Calu3 (cell line): Measurements from ENCODE around the gene S100A16. TPM values are rescaled to one million over a fixed set of nuclear protein-coding genes. Genes with fewer than 3 reads are reported as not detected.

ENCODE experiments used
- Bru-seq: library from RNA; stranded (reverse); fragments of 400-500 nt; gene quantifications from one replicate; lab custom pipeline; 2021; lab: Mats Ljungman, UMichigan
- BruChase-seq, 2 experiments: library from RNA; stranded (reverse); fragments of 400-500 nt; gene quantifications; one replicate each; lab custom pipeline; 2021; lab: Mats Ljungman, UMichigan
- BruUV-seq: library from RNA; stranded (reverse); fragments of 400-500 nt; replicated peaks from 2 replicates; lab custom pipeline; 2021; lab: Mats Ljungman, UMichigan
- CTCF ChIA-PET: fragments of 300-600 bp; sonication (Branson Sonifier 250); formaldehyde crosslinking; loops from one replicate; lab custom pipeline; 2022; ENCODE audit warnings: antibody characterized with exemption; lab: Charles Lee
- DNase-seq: peaks from one replicate; pipeline ENCODE4 v3.0.0; 2022
- H3K27ac Mint-ChIP-seq: one replicate; pipeline ENCODE4 v1.8.0; 2022; ENCODE audit warnings: mixed read lengths; ENCODE audit not compliant: unreplicated experiment
- H3K27me3 Mint-ChIP-seq: one replicate; pipeline ENCODE4 v1.8.0; 2022; ENCODE audit warnings: mixed read lengths; ENCODE audit not compliant: unreplicated experiment
- H3K36me3 Mint-ChIP-seq: one replicate; pipeline ENCODE4 v1.8.0; 2022; ENCODE audit warnings: mild to moderate bottlenecking, moderate library complexity, mixed read lengths; ENCODE audit not compliant: insufficient read depth, unreplicated experiment
- H3K4me1 Mint-ChIP-seq: one replicate; pipeline ENCODE4 v1.8.0; 2022; ENCODE audit warnings: mild to moderate bottlenecking, low read depth, mixed read lengths; ENCODE audit not compliant: unreplicated experiment
- H3K4me3 Mint-ChIP-seq: one replicate; pipeline ENCODE4 v1.8.0; 2022; ENCODE audit warnings: mild to moderate bottlenecking, low read depth, moderate library complexity, mixed read lengths; ENCODE audit not compliant: unreplicated experiment
- H3K9me3 Mint-ChIP-seq: one replicate; pipeline ENCODE4 v1.8.0; 2022; ENCODE audit warnings: low read depth, mixed read lengths; ENCODE audit not compliant: unreplicated experiment
- CTCF ChIP-seq: fragments of 200-600 bp; IDR thresholded peaks from one replicate; pipeline ENCODE4 v1.8.0; 2022; ENCODE audit warnings: antibody characterized with exemption; ENCODE audit not compliant: unreplicated experiment
- intact Hi-C: fragments of 100-400 bp; cut with micrococcal nuclease; formaldehyde crosslinking; loops from one replicate; pipeline ENCODE4 v1.10.0; 2022; ENCODE audit not compliant: unreplicated experiment
- long read RNA-seq: library from polyadenylated mRNA; stranded (forward); transcript quantifications from one replicate; pipeline ENCODE4 v2.0.0, GENCODE V29; 2022
- total RNA-seq: library from RNA; stranded (reverse); gene quantifications from 2 replicates; pipeline ENCODE4 v1.2.3, GENCODE V29; 2022

Gene S100A16, protein sequence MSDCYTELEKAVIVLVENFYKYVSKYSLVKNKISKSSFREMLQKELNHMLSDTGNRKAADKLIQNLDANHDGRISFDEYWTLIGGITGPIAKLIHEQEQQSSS
- total RNA-seq: 247 and 255 TPM in 2 replicates
- Bru-seq, nascent RNA: percentile 82 among the genes with signal in this experiment
- percentile 96 among the genes with signal in this experiment for BruChase-seq, experiment 1, labeled RNA remaining after a 6-hour chase
- percentile 92 among the genes with signal in this experiment for BruChase-seq, experiment 2, labeled RNA remaining after a 2-hour chase
- long read RNA-seq, transcript S100A16-202 (3 exons, 1,146 nt): minor isoform, 10 of 511 reads
- long read RNA-seq, transcript S100A16-204 (3 exons, 1,118 nt): major isoform, 363 of 511 reads
- long read RNA-seq, transcript S100A16-203 (3 exons, 956 nt): minor isoform, 100 of 511 reads
- long read RNA-seq, partial matches to known transcripts: 9 of 511 reads
- long read RNA-seq, other reads (novel, unspliced or antisense): 28 of 511 reads

- CTCF ChIA-PET: interaction anchor here (0.6 to 9.3 kb wide), 13 partner anchors 15 to 374 kb away, joined by 3 to 99 read pairs (median 4); partner anchors contain the start of genes CHTOP, S100A1, S100A13 and S100A5
- intact Hi-C loops: no loop called here
- BruUV-seq: no TSS peak
- no peak for TF ChIP-seq CTCF
- Mint-ChIP-seq H3K4me3 (peak within 1 kb of the TSS; percentile 90), H3K4me1 (peaks cover 84% of the 10 kb centered on the region), H3K27me3 (no peaks in the 10 kb centered on the region), H3K36me3 (peaks cover 89% of the 10 kb centered on the region), H3K27ac (peak within 1 kb of the TSS; percentile 71), H3K9me3 (no peaks in the 10 kb centered on the region)
- DNase-seq: peak; percentile 88
These were observed at the start of gene S100A16 for GRCh38 chr1:153612755-153613331. Gene S100A16 (minus strand): TSS chr1:153613137. CDS start chr1:153608151, 4,986 bp downstream.

GRCh38 chr1:153662269-153662668 lies 49.3 kb upstream of the S100A16 start:
- DNase-seq: no peak
- intact Hi-C loops: no loop called here
- no peaks in the 10 kb centered on the region for H3K27me3 Mint-ChIP-seq
- H3K27ac Mint-ChIP-seq: no peak overlapping the region
- TF ChIP-seq CTCF: no peak
- TSS peak; percentile 34 for BruUV-seq
- no peak overlapping the region for H3K4me3 Mint-ChIP-seq
- peaks cover 8% of the 10 kb centered on the region for H3K4me1 Mint-ChIP-seq
- no peaks in the 10 kb centered on the region for H3K9me3 Mint-ChIP-seq
- H3K36me3 Mint-ChIP-seq: peaks cover 77% of the 10 kb centered on the region
- CTCF ChIA-PET: no interaction called here

DNA sequence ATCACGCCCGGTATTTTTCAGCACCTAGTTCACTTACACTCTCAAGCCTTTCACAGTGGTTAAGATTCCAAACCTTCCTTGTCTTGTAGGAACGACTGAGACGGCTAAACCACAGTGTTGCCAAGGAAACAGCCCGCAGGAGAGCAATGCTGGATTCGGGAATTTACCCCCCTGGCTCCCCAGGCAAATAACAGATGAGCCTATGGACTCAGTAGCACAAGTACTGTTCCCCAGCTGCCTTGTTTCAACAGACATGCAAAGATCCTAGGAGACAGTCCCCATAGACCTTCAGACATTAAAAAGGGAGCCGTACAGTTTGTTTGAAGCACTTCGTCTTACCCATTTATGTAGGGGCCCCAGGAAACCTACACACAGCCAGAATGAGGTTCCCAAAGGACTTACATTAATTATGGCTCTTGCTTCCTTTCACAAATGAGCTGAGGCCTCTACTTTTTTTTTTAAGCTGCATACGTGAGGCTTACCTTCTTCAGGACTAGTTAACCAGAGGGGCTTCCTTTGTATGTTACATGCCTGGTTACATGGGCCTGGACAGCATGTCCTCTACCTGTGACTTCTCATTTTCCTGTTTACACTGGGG lies 48.3 kb upstream of the S100A16 start:
- H3K9me3 Mint-ChIP-seq: no peaks in the 10 kb centered on the region
- H3K4me3 Mint-ChIP-seq: no peak overlapping the region
- H3K36me3 Mint-ChIP-seq: peaks cover 72% of the 10 kb centered on the region
- intact Hi-C loops: no loop called here
- no peaks in the 10 kb centered on the region for H3K27me3 Mint-ChIP-seq
- CTCF ChIA-PET: no interaction called here
- peaks cover 8% of the 10 kb centered on the region for H3K4me1 Mint-ChIP-seq
- no peak overlapping the region for H3K27ac Mint-ChIP-seq
- TSS peak; percentile 3 for BruUV-seq
- no peak for DNase-seq
- no peak for TF ChIP-seq CTCF

GRCh38 chr1:153659656-153660055 lies 46.7 kb upstream of the S100A16 start:
- Mint-ChIP-seq H3K27me3 (no peaks in the 10 kb centered on the region), H3K9me3 (no peaks in the 10 kb centered on the region), H3K4me1 (peaks cover 8% of the 10 kb centered on the region), H3K36me3 (peaks cover 56% of the 10 kb centered on the region), H3K4me3 (peak overlapping the region; percentile 96), H3K27ac (no peak overlapping the region)
- intact Hi-C loops: no loop called here
- no TSS peak for BruUV-seq
- CTCF ChIA-PET: interaction anchor here (0.5 to 1.0 kb wide), 6 partner anchors 21 to 1722 kb away, joined by 3 to 5 read pairs (median 4); partner anchors contain the start of genes S100A13 and S100A16
- no peak for DNase-seq
- no peak for TF ChIP-seq CTCF
